Gastrocnemius medialis (tissue), 4 donors: ENCODE data around the gene NSUN7.

Experiments used
- CTCF ChIP-seq, 5 experiments: fragments of 450-650 bp in 3 of 5; fragments of 200-600 bp in 2 of 5; sonication (generic) in 2 of 5; IDR thresholded peaks in 4 of 5; conservative IDR thresholded peaks in 1 of 5; 1 replicate in 4 of 5; 2 replicates in 1 of 5; pipeline ENCODE4 v1.5.1; 2016 to 2019; ENCODE audit warnings: antibody characterized with exemption in 5 of 5, mild to moderate bottlenecking in 3 of 5, moderate library complexity in 3 of 5
- POLR2A ChIP-seq, 2 donors: fragments of 450-650 bp; IDR thresholded peaks; one replicate each; pipeline ENCODE4 v1.6.1; 2017; ENCODE audit warnings: antibody characterized with exemption in 2 of 2, mild to moderate bottlenecking in 2 of 2, moderate library complexity in 2 of 2

- TF ChIP-seq CTCF (IDR thresholded peaks at IDR 0.05 in 4 of 5, conservative IDR thresholded peaks at IDR 0.05 in 1 of 5): no peak
- no peak for TF ChIP-seq POLR2A (IDR thresholded peaks at IDR 0.05)
These were observed 28.0 kb upstream of the NSUN7 start for GRCh38 chr4:40721730-40722171.
